K562 (cell line): ENCODE results near the gene DEFB124. TPM values are rescaled to one million over a fixed set of nuclear protein-coding genes. Genes with fewer than 3 reads are reported as not detected.

Experiments used
- ATAC-seq: fragments of 200-7000 bp; cut with Tn5 transposase; 3 replicates; pipeline ENCODE4 v1.9.1; 2020; ENCODE audit warnings: moderate library complexity
- BruUV-seq: library from RNA; stranded (reverse); fragments of 400-500 nt; replicated peaks from 2 replicates; lab custom pipeline; 2021; lab: Mats Ljungman, UMichigan
- CTCF ChIA-PET: fragments of 300-600 bp; formaldehyde crosslinking; extraction: SDS; loops from one replicate; lab custom pipeline; 2021; ENCODE audit warnings: low intra/inter-chr PET ratio; lab: Yijun Ruan, JAX
- POLR2A ChIA-PET: fragments of 300-600, 350-650 bp; sonication (Branson Sonifier 250); formaldehyde crosslinking; extraction: SDS; loops from one replicate; lab custom pipeline; 2021; ENCODE audit warnings: antibody characterized with exemption, inconsistent platforms; lab: Yijun Ruan, JAX
- DNase-seq, 4 experiments: peaks; one replicate each; pipeline versions ENCODE4 v3.0.0 to v3.0.0-alpha.2; 2011 to 2018; ENCODE audit warnings: low spot score in 3 of 4, mixed read lengths in 3 of 4; ENCODE audit errors: extremely low read depth in 1 of 4
- FAIRE-seq: peaks from 2 replicates; lab custom pipeline; 2011; peaks lifted over from hg19 to GRCh38; lab: Jason Lieb, UNC
- H2AFZ ChIP-seq: 2 replicates; pipeline ENCODE4 v1.6.0; 2011; ENCODE audit warnings: low read depth, low read length, control low read depth, inconsistent platforms
- H3K27ac ChIP-seq: fragments of 200-600 bp; 3 replicates; pipeline ENCODE4 v1.8.0; 2011; ENCODE audit warnings: low read depth, mild to moderate bottlenecking, control low read depth, inconsistent platforms, low read length, moderate library complexity, mixed read lengths; ENCODE audit errors: extremely low read depth
- H3K27me3 ChIP-seq, 2 experiments: fragments of 300-600 bp in 1 of 2; 2 replicates in 1 of 2; 3 replicates in 1 of 2; pipeline versions ENCODE4 v1.6.0 to v1.8.0; 2011; ENCODE audit warnings: inconsistent platforms in 2 of 2, low read length in 2 of 2, mild to moderate bottlenecking in 1 of 2, mixed read lengths in 1 of 2, moderate library complexity in 1 of 2; ENCODE audit not compliant: control insufficient read depth in 2 of 2, insufficient read depth in 2 of 2
- H3K36me3 ChIP-seq: fragments of 300-600 bp; 3 replicates; pipeline ENCODE4 v1.8.0; 2011; ENCODE audit warnings: mild to moderate bottlenecking, low read length, inconsistent platforms; ENCODE audit not compliant: control insufficient read depth, insufficient read depth
- H3K4me1 ChIP-seq, 2 experiments: fragments of 200-600 bp in 1 of 2; replicated peaks in 1 of 2; 2 replicates in 1 of 2; 3 replicates in 1 of 2; pipeline versions ENCODE4 v1.5.1 to v1.8.0; 2011; ENCODE audit warnings: inconsistent platforms in 2 of 2, low read length in 2 of 2, mild to moderate bottlenecking in 1 of 2, mixed read lengths in 1 of 2, moderate library complexity in 1 of 2; ENCODE audit not compliant: control insufficient read depth in 2 of 2, insufficient read depth in 2 of 2
- H3K4me2 ChIP-seq: 2 replicates; pipeline ENCODE4 v1.6.1; 2011; ENCODE audit warnings: low read length, control low read depth, inconsistent platforms, mixed read lengths; ENCODE audit not compliant: insufficient read depth
- H3K4me3 ChIP-seq: fragments of 200-600 bp; sonication (generic), shearing (Covaris generic); 2 replicates; pipeline ENCODE4 v1.5.1; 2016; ENCODE audit warnings: control low read depth, inconsistent platforms
- H3K79me2 ChIP-seq: fragments of 200-600 bp; 3 replicates; pipeline ENCODE4 v1.8.0; 2011; ENCODE audit warnings: low read length, inconsistent platforms; ENCODE audit not compliant: control insufficient read depth, insufficient read depth
- H3K9ac ChIP-seq, 2 experiments: 2 replicates each; pipeline versions ENCODE4 v1.6.0 to v1.6.1; 2011; ENCODE audit warnings: low read depth in 2 of 2, low read length in 2 of 2, control low read depth in 1 of 2, inconsistent platforms in 1 of 2, mild to moderate bottlenecking in 1 of 2, mixed read lengths in 1 of 2; ENCODE audit not compliant: insufficient read depth in 1 of 2
- H3K9me1 ChIP-seq: one replicate; pipeline ENCODE4 v1.6.0; 2011; ENCODE audit warnings: inconsistent platforms, mild to moderate bottlenecking, low read length, moderate library complexity; ENCODE audit not compliant: control insufficient read depth, insufficient read depth
- H3K9me3 ChIP-seq: replicated peaks from 2 replicates; pipeline ENCODE4 v1.5.1; 2011; ENCODE audit warnings: low read depth, low read length, inconsistent platforms; ENCODE audit not compliant: control insufficient read depth, insufficient read depth
- H4K20me1 ChIP-seq: replicated peaks from 2 replicates; pipeline ENCODE4 v1.6.1; 2011; ENCODE audit warnings: low read length, inconsistent platforms, mixed read lengths; ENCODE audit not compliant: control insufficient read depth, insufficient read depth
- CAMTA2 ChIP-seq: fragments of 250-450 bp; sonication (Bioruptor Pico); conservative IDR thresholded peaks from 2 replicates; pipeline ENCODE4 v1.5.1; 2022
- E2F6 ChIP-seq, 2 experiments: IDR thresholded peaks; 2 replicates each; pipeline ENCODE4 v1.6.1; 2011; ENCODE audit warnings: borderline replicate concordance in 1 of 2, control low read depth in 1 of 2, low read depth in 1 of 2, low read length in 1 of 2, mild to moderate bottlenecking in 1 of 2, mixed read lengths in 1 of 2, moderate library complexity in 1 of 2; ENCODE audit not compliant: insufficient read depth in 1 of 2, insufficient read length in 1 of 2, poor library complexity in 1 of 2, severe bottlenecking in 1 of 2; ENCODE audit errors: extremely low read depth in 1 of 2
- FOXA1 ChIP-seq: fragments of 450-650 bp; IDR thresholded peaks from 2 replicates; pipeline ENCODE4 v1.6.1; 2016; ENCODE audit warnings: mild to moderate bottlenecking, borderline replicate concordance
- FOXK1 ChIP-seq: sonication (generic); formaldehyde crosslinking; IDR thresholded peaks from 2 replicates; pipeline ENCODE4 v1.8.0; 2022; ENCODE audit warnings: missing genetic modification reagents, mild to moderate bottlenecking, borderline replicate concordance
- HEY1 ChIP-seq: fragments of 250-450 bp; sonication (Bioruptor Pico); IDR thresholded peaks from 2 replicates; pipeline ENCODE4 v1.5.0; 2020; ENCODE audit warnings: mild to moderate bottlenecking, moderate library complexity, borderline replicate concordance
- HNRNPLL ChIP-seq: fragments of 200-400 bp; formaldehyde crosslinking; IDR thresholded peaks from 2 replicates; pipeline ENCODE4 v1.6.1; 2017; ENCODE audit warnings: low read length, low read depth, mild to moderate bottlenecking; ENCODE audit not compliant: poor library complexity, severe bottlenecking
- NKRF ChIP-seq: fragments of 450-650 bp; IDR thresholded peaks from 2 replicates; pipeline ENCODE4 v1.6.1; 2016; ENCODE audit warnings: borderline replicate concordance
- PHF8 ChIP-seq: fragments of 200-600 bp; sonication (generic); IDR thresholded peaks from 2 replicates; pipeline ENCODE4 v1.6.1; 2012; ENCODE audit warnings: mixed run types, mild to moderate bottlenecking, inconsistent platforms, low read length, moderate library complexity, borderline replicate concordance
- PTBP1 ChIP-seq: fragments of 200-400 bp; formaldehyde crosslinking; IDR thresholded peaks from 2 replicates; pipeline ENCODE4 v1.6.1; 2017; ENCODE audit warnings: low read depth, low read length
- PTRF ChIP-seq: fragments of 450-650 bp; IDR thresholded peaks from 2 replicates; pipeline ENCODE4 v1.6.1; 2016; ENCODE audit warnings: mild to moderate bottlenecking, missing genetic modification characterization, missing compliant biosample characterization
- SP1 ChIP-seq: sonication (generic); formaldehyde crosslinking; IDR thresholded peaks from 2 replicates; pipeline ENCODE4 v1.8.1; 2022; ENCODE audit warnings: mild to moderate bottlenecking, missing genetic modification reagents
- TAF9B ChIP-seq: fragments of 450-650 bp; IDR thresholded peaks from 2 replicates; pipeline ENCODE4 v1.6.1; 2018; ENCODE audit warnings: mild to moderate bottlenecking; ENCODE audit not compliant: partially characterized antibody
- TEAD1 ChIP-seq, 2 experiments: fragments of 450-650 bp in 1 of 2; sonication (generic) in 1 of 2; formaldehyde crosslinking; IDR thresholded peaks; 2 replicates each; pipeline versions ENCODE4 v1.4.0 to v1.8.0; 2020 to 2022; ENCODE audit warnings: mild to moderate bottlenecking in 2 of 2, missing genetic modification reagents in 1 of 2
- THRAP3 ChIP-seq: fragments of 450-650 bp; IDR thresholded peaks from 2 replicates; pipeline ENCODE4 v1.6.1; 2016; ENCODE audit warnings: mild to moderate bottlenecking, inconsistent platforms, borderline replicate concordance
- XRCC4 ChIP-seq: IDR thresholded peaks from one replicate; pipeline ENCODE4 v1.6.1; 2011; ENCODE audit not compliant: insufficient read depth, insufficient read length; ENCODE audit errors: extremely low read depth
- ZNF12 ChIP-seq: sonication (generic); formaldehyde crosslinking; IDR thresholded peaks from 2 replicates; pipeline ENCODE4 v1.4.0; 2020; ENCODE audit warnings: mild to moderate bottlenecking, missing genetic modification reagents
- ZNF224 ChIP-seq: sonication (generic); formaldehyde crosslinking; IDR thresholded peaks from 2 replicates; pipeline ENCODE4 v1.8.0; 2022; ENCODE audit warnings: mild to moderate bottlenecking, missing genetic modification reagents
- ZNF431 ChIP-seq: sonication (generic); formaldehyde crosslinking; IDR thresholded peaks from 2 replicates; pipeline ENCODE4 v1.8.0; 2022; ENCODE audit warnings: mild to moderate bottlenecking, missing genetic modification reagents
- ZNF583 ChIP-seq: fragments of 250-450 bp; sonication (Bioruptor Pico); IDR thresholded peaks from 2 replicates; pipeline ENCODE4 v1.4.0; 2020
- ZNF766 ChIP-seq: fragments of 200-800 bp; sonication (Bioruptor generic); conservative IDR thresholded peaks from 2 replicates; pipeline ENCODE4 v1.6.1; 2016; ENCODE audit warnings: missing genetic modification characterization, missing compliant biosample characterization
- WGBS: fragments of 100-300 bp; shearing (Covaris generic); methylation state at CpG from one replicate; pipeline ENCODE4 v1.1.6; 2016; ENCODE audit warnings: low coverage, mixed read lengths; ENCODE audit not compliant: insufficient coverage; ENCODE audit errors: missing lambda C conversion rate; 5-methylcytosine and 5-hydroxymethylcytosine counted together
- in situ Hi-C: fragments of 300-500 bp; cut with MboI; formaldehyde crosslinking; loops from 4 replicates; pipeline ENCODE4 v1.15.0; 2018; ENCODE audit warnings: inconsistent platforms, mixed read lengths
- intact Hi-C: fragments of 100-400 bp; cut with micrococcal nuclease; formaldehyde crosslinking; loops from 2 replicates; pipeline ENCODE4 v1.14.2; 2022
- polyA plus RNA-seq, 8 experiments: library from polyadenylated mRNA; depleted of rRNA in 4 of 8; stranded (reverse) in 5 of 8; unstranded in 3 of 8; fragments of >200 nt; fragmentation: Nextera tagmentation in 2 of 8; fragmentation: Illumina TruSeq in 1 of 8; extraction: Ambion mirVana in 2 of 8; extraction: Trizol in 1 of 8; gene quantifications; 2 replicates each; pipeline versions ENCODE4 v1.2.1 to v1.2.3, GENCODE V29; 2011 to 2014; ENCODE audit warnings: inconsistent platforms in 1 of 8, missing spikeins in 1 of 8
- total RNA-seq, 7 experiments: library from RNA; depleted of rRNA in 6 of 7; stranded (reverse); fragments of >200 nt in 6 of 7; fragmentation: Illumina TruSeq in 2 of 7; extraction: Trizol in 2 of 7; gene quantifications; 2 replicates each; pipeline versions ENCODE4 v1.2.1 to v1.2.3, GENCODE V29; 2011 to 2021; ENCODE audit warnings: low replicate concordance in 1 of 7

Gene DEFB124
- total and polyA plus RNA-seq, 9 of the 15 experiments (the other 6 are each of a cell fraction or from before 2014, with no cell fraction given) = not detected

DNA sequence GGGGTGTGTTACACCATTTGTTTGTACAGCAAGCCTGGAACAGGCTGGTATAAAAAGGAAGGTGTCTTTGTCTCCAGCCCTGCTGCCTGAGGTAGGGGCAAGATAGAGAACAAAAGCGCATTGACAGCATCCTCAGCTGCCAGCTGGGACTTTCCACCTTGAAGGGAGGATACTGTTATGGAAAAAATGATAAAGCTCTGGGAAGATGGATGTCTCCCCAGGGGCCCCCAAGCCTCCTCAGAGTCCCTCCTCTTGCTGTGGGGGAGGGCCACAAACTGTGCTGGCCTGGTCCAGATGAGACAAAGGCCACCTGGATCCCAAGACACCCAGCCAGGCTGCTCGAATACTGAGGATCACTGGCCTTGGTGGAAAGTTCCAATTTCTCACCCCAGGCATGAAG is 13.2 kb upstream of the DEFB124 start:
- FAIRE-seq (no peak), ATAC-seq (no peak), DNase-seq (no peak)
- Histone ChIP-seq H3K36me3 (no peaks in the 10 kb centered on the region), H3K27me3 (peaks cover 8 to 20% of the 10 kb centered on the region in 2 experiments; a peak in 3 of 5 replicates), H3K4me2 (no peak overlapping the region), H3K79me2 (no peaks in the 10 kb centered on the region), H3K27ac (no peak overlapping the region), H2AFZ (no peak overlapping the region), H3K4me1 (peaks cover 11 to 14% of the 10 kb centered on the region in 2 experiments; a peak in 3 of 5 replicates), H3K4me3 (no peak overlapping the region), H4K20me1 (no peaks in the 10 kb centered on the region), H3K9ac (no peak overlapping the region), H3K9me1 (no peaks in the 10 kb centered on the region), H3K9me3 (no peaks in the 10 kb centered on the region; the same call in 1 of the 2 replicates)
- ChIA-PET POLR2A (no interaction called here), CTCF (no interaction called here)
- no peak for TF ChIP-seq FOXK1 (CRISPR knock-in tag)
- TF ChIP-seq ZNF766 (CRISPR knock-in tag) = no peak
- no peak for TF ChIP-seq TAF9B
- no peak for TF ChIP-seq CAMTA2 (CRISPR knock-in tag)
- no peak for TF ChIP-seq XRCC4
- TF ChIP-seq ZNF224 (CRISPR knock-in tag) = no peak
- no peak for TF ChIP-seq PHF8
- TF ChIP-seq NKRF = no peak
- TF ChIP-seq THRAP3 = no peak
- no peak for TF ChIP-seq FOXA1
- no peak for TF ChIP-seq PTRF
- no peak for TF ChIP-seq HNRNPLL
- no peak for TF ChIP-seq TEAD1 (CRISPR knock-in tag; IDR thresholded peaks at IDR 0.05)
- no peak for TF ChIP-seq E2F6 (IDR thresholded peaks at IDR 0.05; ENCODE audit: borderline replicate concordance in 1 of 2, extremely low read depth in 1 of 2, insufficient read depth in 1 of 2, insufficient read length in 1 of 2, low read depth in 1 of 2, low read length in 1 of 2, poor library complexity in 1 of 2, severe bottlenecking in 1 of 2)
- no peak for TF ChIP-seq HEY1 (CRISPR knock-in tag)
- TF ChIP-seq ZNF583 (CRISPR knock-in tag) = no peak
- no peak for TF ChIP-seq ZNF12 (CRISPR knock-in tag)
- TF ChIP-seq SP1 (CRISPR knock-in tag) = no peak
- no peak for TF ChIP-seq ZNF431 (CRISPR knock-in tag)
- TF ChIP-seq PTBP1 = no peak
- in situ Hi-C loops = no loop called here
- WGBS = 0% methylated on average over 2 of the region's 2 CpGs
- no TSS peak for BruUV-seq
- intact Hi-C loops = no loop called here
